ENCODE data around the gene PPP1R3E.
A peak's percentile ranks its signal among the peaks of the same experiment; 100 is the strongest.
"Not testable (repeated sequence)": the region's sequence is repeated elsewhere in the genome, so short reads cannot be mapped to it uniquely, and the experiment has no call there.

PPP1R3E gene

DNA sequence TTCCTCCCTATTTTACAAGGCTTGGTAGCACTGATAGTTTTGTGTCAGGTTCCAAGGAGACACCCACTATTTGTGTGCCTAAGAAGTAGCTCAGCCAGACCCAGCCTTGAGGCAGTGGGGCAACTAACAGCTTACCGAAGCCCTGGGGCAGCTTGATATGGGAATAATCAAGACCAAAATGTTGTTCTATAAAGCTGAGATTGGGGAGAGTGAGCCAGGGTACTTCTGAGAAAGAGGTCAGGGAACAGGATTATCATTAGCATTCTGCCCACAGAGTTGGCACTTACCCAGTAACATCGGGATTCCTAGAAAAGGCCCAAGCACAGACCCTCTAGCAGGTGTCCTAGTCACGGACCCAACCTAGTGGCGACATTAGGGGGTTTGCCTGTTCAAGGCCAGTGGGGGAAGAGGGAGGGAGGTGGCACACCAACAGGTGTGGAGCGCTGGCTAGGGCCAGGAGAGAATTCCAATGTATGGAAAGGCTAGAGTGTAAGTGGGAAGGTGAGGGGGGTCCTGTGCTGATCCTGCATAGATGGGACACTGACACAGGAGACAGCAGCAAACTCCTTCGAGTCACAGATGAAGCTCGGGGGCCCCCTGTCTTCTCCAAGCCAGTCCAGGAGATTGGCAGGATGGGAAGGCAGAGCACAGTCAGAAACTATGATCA, 4.9 kb downstream of the PPP1R3E start:
- DNase-seq, result no peak

DNA sequence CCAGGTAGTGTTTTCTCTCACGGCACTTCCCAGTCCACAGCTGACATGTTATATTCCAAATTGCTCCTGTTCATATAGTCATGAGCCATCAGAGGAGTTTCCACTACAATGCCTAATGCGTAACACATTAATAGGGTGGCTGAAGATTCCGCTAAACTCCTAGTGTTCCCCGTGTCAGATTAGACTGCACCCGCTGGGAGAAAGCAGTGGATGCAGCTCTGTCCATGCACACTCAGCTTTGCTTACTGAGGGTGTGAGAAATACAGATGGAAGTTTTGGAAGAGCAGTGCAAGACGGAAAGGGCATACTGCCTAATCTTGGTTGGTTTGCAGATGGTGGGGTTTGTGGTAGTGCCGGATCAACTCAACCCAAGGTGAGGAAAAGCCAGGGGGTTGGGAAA, 5.6 kb downstream of the PPP1R3E start:
- DNase-seq, result no peak

DNA sequence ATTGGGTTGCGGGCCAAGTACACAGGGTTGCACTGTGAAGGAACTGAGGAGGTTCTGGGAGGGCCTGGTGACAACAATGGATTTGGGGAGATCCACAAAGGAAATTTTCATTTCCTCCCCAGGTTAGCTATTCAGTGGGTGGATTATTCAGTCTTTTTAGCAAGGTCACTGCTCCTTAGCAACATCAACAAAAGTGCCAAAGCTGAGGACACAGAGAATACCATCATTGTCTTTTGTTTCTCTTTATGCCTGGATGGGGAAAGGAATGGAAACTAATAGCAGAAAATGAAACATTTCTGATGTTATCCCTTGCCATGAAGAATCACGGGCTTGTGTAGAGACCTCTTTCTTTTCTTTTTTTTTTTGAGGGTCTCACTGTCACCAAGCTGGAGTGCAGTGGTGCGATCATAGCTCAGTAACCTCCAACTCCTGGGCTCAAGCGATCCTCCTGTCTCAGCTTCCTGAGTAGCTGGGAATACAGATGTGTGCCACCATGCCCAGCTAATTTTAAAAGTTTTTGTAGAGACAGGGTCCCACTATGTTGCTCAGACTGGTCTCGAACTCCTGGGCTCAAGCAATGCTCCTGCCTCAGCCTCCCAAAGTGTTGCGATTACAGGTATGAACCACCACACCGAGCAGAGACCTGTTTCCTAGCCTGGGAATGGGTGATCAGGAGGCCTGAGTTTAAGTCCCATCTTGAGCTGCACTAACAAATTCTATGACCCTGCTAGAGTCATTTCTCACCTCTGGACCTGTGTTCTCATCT, 6.5 kb downstream of the PPP1R3E start:
- DNase-seq, result no peak

DNA sequence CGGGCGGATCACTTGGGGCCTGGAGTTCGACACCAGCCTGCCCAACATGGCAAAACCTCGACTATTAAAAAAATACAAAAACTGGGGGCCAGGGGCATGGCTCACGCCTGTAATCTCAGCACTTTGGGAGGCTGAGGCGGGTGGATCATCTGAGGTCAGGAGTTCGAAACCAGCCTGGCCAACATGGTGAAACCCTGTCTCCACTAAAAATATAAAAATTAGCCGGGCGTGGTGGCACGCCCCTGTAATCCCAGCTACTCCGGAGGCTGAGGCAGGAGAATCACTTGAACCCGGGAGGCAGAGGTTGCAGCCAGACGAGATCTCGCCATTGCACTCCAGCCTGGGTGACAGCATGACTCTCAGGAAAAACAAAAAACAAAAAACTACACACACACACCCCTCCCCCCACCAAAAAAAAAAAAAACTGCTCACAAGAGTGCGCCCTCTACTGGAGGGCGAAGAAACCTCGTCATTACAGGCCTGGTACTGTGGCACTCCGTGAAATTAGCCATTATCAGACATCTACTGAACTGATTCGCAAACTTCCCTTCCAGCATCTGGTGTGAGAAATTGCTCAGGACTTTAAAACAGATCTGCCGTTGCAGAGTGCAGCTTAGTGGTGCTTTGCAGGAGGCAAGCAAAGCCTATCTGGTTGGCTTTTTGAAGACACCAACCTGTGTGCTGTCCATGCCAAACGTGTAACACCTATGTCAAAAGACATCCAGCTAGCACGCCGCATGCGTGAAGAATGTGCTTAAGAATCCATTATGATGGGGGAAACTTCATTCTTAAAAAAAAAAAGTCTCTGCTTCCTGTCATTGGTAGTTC, 7.7 kb downstream of the PPP1R3E start:
- DNase-seq, result peak; percentile 69

DNA sequence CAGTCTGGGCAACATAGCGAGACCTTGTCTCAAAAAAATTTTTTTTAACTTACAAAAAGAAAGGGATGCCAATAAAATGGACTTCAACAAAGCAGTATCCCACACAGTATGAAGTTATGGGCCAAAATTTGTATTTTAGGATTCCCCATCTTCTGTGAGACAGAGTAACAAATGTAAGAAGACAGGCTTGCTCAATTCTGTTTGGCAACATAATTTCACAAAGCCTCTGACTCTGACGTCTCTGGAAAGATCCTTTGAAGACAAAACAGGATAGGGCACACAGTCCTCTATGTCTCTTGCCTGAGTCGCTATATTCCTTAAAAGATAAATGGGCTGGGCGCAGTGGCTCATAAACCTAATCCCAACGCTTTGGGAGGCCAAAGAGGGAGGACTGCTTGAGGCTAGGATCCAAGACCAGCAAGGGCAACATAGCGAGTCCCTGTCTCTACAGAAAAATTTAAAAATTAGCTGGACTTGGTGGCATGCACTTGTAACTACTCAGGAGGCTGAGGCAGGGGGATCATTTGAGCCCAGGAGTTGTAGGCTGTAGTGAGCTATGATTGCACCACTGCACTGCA, 15.7 kb downstream of the PPP1R3E start:
- no peak for DNase-seq

DNA sequence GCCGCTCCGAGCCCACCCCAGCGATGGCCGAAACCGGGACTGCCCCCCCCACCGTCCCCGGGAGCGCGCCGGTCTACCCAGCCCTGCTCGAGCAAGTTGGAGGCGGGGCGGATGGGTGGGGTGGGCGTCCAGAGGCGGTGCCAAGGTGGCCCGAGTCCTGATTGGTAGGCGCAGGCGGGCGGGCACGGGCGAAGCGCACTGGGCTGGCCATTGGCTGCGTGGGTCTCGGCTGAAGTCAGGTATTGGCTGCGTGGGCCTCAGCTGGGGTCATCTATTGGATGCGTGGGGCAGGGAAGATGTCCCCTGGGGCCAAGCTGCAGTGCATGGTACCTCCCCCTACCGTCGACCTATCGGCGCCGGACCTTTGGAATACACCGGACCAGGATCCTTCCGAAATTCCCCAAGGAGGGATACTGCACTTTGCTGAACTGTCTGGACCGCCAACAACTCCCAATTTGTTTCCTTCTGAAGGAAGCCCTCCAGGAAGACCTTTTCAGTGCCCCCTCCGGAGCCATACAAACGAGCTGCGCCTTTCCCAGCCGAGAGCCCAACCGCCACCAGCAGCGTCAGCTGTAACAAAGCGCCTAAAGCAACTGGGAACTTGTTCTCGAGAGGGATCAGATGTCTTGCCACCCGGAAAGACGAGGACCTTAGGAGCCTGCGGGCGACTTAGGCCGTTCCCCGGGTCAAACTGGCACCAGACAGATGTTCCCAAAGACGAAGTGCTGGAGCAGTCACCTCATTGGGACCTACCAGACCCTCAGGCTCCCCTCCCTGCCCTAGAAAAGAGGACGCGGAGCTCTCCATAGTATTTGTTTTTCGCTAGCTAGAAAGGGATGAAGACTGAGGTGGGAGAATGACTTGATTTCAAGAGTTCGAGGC, 16.4 kb downstream of the PPP1R3E start, which contains the start of gene HOMEZ:
Gene HOMEZ, minus strand, starts transcription at position 113 of the 882 bp plus-strand sequence. CDS start 180 bp downstream, outside the sequence.
- peak; percentile 99 for DNase-seq

DNA sequence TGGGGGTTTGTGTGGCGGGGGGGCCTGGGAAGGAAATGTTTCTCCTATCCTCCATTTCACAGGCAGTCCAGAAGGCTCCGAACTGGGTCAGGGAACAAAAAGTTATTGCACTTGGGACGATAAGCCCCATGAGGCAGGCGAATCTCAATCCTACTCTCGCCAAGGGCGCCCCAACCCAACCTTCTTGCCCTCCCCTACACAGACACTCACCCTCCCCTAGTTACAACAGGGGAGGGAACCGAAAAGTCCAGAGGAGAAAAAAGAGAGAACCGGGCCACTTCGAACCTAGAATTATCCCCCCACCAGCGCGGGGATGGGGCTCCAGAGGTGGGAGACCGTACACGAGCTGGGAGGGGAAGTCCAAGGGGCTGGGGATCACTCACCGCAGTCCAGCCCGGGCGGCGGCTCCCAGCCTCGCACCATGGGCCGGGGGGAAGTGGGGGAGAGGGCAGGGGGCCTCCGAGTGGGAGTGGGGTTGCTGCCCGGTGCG, 17.1 kb downstream of the PPP1R3E start:
- no peak for DNase-seq

DNA sequence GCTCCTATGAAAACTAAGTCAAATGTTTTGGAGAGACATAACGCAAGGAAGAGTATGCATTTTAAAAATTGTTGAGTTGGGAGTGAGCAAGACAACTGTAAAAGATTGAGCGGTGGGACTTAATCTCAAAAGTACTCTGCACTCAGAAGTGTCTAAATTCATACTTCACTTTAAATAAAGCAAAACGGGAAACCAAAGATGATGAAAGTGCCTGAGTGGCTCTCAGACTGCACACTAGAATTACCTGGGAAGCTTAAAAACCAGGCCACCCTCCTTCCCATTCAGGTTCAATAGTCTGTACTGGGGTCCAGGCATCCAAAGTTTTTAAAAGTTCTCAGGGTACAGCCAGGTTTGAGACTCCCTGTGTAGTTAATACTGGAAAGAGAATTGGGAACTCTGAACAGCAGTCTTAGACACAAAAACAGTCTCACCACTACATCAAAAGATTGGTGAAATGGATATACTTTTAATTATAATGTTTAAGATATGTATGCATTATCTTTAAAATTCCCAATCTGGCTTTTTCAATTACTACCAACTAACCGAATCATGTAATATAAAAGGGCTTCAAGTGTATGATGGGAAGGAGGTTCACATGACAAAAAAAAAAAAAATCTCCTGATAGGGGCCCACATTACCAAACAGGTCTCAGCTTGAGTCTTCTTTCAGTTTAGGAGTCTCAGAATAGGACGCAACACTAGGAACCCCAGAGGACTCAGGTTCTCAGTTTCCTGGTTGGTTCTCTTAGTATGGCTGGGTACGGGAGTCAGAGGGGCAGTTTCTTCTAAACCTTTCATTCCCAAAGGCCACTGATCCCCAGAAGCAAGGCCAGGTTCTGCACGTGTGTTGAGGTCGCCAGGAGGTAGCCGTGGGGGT, 17.8 kb downstream of the PPP1R3E start:
- DNase-seq, result no peak

DNA sequence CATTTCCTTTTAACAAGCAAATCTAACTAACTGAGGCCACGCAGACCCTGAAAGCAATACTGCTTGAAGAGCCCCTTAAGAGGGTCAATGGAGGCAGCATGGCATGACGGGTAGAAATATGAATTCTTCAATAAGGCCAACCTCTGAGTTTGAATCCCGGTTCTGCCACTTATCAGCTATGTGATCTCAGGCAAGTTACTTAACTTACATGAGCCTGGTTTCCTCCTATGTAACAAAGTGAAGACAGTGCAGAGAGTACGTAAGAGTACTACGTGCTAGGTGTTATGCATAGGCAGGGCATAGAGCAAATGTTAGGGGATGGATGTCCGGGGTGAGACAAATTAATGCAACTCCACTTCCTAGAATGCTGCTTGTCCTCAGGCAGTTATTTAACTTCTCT, 21.4 kb downstream of the PPP1R3E start:
- no peak for DNase-seq

DNA sequence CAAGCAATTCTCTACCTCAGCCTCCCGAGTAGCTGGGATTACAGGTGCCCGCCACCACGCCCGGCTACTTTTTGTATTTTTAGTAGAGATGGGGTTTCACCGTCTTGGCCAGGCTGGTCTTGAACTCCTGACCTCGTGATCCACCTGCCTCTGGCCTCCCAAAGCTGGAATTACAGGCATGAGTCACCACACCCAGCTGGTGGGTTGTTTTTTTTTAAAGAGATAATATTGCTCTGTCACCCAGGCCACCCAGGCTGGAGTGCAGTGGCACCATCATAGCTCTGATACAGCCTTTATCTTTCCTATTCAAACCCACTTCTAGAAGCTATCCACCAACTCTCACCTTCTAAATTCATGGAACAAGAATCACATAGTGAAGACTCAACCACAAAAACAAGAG, 24.7 kb downstream of the PPP1R3E start:
- not testable (repeated sequence) for DNase-seq

DNA sequence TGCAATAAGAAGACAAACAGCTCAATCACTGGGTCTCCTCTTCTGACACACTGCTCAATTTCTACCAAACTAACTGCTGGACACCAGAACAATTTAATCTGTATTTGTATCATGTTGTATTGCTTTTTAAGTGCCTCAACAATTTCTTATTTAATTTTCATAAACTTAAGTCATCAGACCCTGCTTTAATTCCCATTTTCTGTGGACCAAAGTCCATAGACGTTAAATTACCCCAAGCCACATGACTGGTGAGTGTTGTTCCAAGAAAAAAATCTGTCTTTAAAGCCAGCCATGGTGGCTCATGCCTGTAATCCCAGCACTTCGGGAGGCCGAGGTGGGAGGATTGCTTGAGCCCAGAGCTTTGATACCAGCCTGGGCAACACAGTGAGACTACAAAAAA, 25.5 kb downstream of the PPP1R3E start:
- no peak for DNase-seq

DNA sequence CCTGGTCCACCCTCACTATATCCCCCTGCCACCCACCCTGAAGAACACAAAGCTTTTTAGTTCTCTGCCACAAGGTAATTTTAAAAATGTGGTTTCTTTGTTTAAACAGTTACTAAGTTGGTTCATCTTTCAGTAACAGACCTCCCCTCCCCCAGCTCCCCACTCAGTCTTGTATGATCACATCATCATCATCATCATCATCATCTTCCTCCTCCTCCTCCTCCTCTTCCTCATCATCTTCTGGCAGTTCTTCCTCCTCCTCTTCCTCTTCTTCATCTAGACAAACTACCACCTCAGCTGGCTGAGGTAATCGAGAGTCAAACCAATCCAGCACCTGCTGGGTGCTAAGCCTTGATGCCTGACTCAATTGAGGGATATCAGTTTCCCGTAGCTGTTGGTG, 27.2 kb downstream of the PPP1R3E start:
- no peak for DNase-seq

DNA sequence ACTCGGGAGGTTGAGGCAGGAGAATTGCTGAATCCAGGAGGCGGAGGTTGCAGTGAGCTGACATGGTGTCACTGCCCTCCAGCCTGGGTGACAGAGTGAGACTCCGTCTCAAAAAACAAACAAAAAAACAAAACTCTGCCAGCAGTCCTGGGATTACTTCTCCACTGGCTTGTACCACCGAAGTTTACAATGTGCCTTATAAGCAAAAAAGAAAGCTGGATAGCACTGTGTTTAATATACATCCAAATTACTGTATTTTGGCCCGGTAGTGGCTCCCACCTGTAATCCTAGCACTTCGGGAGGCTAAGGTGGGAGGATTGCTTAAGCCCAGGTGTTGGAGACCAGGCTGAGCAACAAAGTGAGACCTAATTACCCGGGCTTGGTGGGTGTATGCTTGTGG, 33.5 kb downstream of the PPP1R3E start:
- no peak for DNase-seq

DNA sequence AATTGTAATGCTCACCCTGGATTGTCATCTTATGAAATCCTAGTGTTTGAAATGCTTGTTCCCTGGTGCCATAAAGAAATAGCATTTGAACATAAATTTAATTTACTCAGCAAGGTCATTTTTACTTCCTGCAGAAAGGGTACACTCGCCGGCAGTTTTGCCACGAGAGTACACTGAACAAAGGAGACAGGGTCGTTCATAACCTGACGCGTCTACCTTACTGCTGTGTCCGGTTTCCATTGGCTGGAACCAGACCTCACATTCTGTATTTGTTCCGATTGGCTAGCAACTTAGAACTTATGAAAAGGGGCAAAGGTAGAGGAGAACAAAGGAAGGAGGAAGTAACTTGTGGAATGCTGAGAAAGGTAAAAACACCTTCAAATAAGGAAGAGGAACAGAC, 41.8 kb downstream of the PPP1R3E start:
- DNase-seq, result not testable (repeated sequence)

DNA sequence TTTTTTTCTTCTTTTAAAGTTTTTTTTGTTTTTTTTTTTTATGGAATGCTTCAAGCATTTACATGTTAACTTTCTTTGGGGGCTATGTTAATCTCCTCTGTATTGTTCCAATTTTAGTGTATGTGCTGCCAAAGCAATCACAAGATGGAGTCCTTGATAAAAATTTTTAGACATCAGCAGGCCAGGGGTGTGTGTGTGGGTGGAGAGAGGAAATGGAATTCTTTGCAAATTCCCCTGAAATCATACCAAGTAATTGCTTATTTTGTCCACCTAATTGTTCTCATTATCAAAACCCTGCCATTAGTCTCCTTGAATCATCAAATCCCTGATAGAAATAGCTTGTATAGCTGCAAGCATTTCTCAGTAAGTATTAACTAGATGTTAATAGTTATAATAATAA, 43.2 kb downstream of the PPP1R3E start:
- no peak for DNase-seq

DNA sequence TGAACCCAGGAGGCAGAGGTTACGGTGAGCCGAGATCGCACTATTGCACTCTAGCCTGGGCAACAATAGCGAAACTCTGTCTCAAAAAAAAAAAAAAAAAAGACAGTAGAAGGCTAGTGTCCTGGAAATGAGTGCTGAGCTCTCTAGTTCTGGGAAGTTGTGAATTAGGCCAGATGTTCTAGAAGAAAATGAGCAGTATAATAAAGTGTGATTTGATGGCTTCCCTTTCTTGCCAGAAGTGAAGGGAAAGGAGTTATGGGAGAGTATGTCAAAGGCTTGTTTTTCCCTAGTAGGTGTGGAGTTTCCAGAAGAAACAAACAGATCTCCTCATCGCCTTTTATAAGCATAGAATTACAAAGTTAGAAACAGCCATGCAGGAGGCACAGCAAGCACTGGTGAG, 44.4 kb downstream of the PPP1R3E start:
- no peak for DNase-seq

DNA sequence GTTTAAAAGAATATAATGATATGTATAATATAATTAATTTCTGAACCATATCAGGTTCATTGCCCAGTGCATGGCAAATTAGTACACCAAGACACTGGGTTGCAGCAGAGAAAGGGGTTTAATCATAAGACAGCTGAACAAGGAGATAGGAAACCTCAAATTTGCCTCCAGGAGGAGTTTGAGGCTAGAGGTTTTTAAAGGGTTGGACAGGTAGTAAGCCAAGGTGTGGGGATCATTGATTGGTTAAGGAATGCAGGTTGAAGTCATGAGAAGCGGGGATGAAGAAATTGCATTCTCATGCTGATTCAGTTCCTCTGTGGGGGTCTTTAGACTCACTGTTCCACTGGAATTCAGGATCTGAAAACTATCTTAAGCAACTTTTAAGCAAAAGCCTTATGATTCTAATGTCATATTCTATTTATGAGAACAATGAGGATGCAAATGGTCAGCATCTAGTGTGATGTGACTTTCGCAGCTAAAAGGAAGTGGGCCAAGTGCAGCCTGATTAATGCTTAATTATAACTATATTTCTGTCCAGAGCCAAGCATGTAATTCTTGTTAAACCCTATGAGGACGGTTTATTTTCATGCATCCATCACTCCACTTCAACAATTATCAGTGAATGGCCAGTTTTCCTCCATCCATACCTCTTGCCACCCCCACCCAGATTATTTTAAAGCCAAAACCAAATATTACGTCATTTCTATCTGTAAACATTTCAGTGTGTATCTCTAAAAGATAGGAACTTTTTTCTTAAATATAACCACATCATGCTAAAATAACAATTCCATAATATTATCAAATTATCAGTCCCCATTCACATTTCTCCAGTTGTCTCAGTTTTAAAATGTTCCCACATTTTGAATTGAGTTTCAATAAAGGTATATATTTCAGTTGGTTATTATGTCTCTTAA, 50.0 kb downstream of the PPP1R3E start:
- DNase-seq, result no peak

DNA sequence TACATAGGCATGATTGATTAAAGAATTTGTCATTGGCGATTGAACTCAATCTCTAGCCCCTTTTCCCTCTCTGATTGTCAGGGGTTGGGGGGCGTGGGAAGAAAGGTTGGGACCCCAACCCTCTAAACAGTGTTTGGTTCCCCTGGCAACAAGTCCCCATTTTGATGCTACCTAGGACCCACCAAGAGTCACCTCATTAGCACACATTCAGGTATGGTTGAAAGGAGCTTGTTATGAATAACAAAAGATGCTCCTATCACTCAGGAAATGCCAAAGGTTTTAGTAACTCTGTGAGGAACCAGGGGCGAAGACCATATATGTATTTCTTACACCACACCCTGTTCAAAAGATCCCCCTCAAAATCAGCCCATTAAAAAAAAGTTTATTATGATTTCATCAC, 50.7 kb downstream of the PPP1R3E start:
- DNase-seq, result no peak

DNA sequence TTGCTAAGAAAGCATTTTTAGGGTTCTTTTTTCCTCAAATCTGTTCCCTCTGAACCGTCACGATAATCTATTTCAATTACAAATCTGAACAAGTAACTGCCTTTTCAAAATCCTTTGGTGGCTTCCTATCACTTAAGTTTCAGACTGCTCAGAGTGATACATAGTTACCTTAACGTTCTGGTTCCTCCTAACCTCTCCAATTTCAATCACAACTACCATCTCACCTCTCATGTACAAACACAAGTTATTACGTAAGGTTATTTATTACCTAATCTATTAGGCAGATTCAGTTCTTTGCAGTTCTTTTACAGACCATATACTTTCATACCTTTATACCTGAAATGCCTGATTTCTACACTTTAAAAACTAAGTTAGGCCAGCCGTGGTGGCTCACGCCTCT, 52.8 kb downstream of the PPP1R3E start:
- DNase-seq, result no peak

DNA sequence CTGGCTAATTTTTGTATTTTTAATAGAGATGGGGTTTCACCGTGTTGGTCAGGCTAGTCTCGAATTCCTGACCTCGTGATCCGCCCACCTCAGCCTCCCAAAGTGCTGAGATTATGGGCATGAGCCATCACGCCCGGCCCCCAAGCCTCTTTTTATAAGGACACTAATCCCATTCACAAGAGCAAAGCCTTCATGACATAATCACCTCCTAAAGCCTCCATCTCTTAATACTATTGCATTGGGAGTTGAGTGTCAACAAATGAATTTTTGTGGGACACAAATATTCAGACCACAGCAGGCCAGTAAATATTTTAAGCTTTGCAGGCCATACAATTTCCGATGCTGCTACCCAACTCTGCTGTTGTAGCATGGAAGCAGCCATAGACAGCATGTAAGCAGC, 54.1 kb downstream of the PPP1R3E start:
- peak; percentile 1 for DNase-seq

All from fibroblast of skin of scalp (primary cell).